HL-60 (cell line): Measurements from ENCODE around the gene ZNF277.

Experiments used
- TF ChIP-seq, protein P1 (sequence below): IDR thresholded peaks from one replicate; pipeline ENCODE4 v1.5.1; 2011; ENCODE audit warnings: low read length, control low read depth, inconsistent platforms; ENCODE audit not compliant: insufficient read depth
- TF ChIP-seq, protein P2 (sequence below): IDR thresholded peaks from 2 replicates; pipeline ENCODE4 v1.6.1; 2012; ENCODE audit warnings: low read depth; ENCODE audit not compliant: insufficient replicate concordance

DNA sequence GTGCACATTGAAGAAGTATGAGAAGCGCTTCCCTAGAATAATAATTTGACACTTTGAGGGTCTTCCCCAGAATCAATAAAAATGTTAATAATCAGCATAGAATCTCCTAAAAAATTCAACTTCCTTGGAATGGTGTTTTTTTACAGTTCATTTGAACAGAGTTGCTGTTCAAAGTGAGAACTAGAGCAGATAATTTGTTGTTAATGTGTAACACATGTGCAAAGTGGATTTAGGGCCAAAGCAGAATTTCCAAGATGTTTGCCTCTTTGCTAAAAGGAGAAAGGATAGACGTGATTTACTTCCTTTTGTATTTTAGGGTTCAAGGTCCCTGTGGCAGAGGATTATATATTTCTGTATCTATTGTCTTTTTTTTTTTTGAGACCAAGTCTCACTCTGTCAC lies 73.8 kb downstream of the ZNF277 start:
- TF ChIP-seq, protein P1, sequence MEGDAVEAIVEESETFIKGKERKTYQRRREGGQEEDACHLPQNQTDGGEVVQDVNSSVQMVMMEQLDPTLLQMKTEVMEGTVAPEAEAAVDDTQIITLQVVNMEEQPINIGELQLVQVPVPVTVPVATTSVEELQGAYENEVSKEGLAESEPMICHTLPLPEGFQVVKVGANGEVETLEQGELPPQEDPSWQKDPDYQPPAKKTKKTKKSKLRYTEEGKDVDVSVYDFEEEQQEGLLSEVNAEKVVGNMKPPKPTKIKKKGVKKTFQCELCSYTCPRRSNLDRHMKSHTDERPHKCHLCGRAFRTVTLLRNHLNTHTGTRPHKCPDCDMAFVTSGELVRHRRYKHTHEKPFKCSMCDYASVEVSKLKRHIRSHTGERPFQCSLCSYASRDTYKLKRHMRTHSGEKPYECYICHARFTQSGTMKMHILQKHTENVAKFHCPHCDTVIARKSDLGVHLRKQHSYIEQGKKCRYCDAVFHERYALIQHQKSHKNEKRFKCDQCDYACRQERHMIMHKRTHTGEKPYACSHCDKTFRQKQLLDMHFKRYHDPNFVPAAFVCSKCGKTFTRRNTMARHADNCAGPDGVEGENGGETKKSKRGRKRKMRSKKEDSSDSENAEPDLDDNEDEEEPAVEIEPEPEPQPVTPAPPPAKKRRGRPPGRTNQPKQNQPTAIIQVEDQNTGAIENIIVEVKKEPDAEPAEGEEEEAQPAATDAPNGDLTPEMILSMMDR: no peak
- TF ChIP-seq, protein P2, sequence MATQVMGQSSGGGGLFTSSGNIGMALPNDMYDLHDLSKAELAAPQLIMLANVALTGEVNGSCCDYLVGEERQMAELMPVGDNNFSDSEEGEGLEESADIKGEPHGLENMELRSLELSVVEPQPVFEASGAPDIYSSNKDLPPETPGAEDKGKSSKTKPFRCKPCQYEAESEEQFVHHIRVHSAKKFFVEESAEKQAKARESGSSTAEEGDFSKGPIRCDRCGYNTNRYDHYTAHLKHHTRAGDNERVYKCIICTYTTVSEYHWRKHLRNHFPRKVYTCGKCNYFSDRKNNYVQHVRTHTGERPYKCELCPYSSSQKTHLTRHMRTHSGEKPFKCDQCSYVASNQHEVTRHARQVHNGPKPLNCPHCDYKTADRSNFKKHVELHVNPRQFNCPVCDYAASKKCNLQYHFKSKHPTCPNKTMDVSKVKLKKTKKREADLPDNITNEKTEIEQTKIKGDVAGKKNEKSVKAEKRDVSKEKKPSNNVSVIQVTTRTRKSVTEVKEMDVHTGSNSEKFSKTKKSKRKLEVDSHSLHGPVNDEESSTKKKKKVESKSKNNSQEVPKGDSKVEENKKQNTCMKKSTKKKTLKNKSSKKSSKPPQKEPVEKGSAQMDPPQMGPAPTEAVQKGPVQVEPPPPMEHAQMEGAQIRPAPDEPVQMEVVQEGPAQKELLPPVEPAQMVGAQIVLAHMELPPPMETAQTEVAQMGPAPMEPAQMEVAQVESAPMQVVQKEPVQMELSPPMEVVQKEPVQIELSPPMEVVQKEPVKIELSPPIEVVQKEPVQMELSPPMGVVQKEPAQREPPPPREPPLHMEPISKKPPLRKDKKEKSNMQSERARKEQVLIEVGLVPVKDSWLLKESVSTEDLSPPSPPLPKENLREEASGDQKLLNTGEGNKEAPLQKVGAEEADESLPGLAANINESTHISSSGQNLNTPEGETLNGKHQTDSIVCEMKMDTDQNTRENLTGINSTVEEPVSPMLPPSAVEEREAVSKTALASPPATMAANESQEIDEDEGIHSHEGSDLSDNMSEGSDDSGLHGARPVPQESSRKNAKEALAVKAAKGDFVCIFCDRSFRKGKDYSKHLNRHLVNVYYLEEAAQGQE: no peak
